HL-60 (cell line): ENCODE results near the gene PLAAT3.
"Not testable (repeated sequence)": the region's sequence is repeated elsewhere in the genome, so short reads cannot be mapped to it uniquely, and the experiment has no call there.

Experiments used
- DNase-seq, 2 experiments: peaks; one replicate each; pipeline ENCODE4 v3.0.0-alpha.2; 2010 to 2020; ENCODE audit warnings: low read depth in 1 of 2, low spot score in 1 of 2
- H3K27ac ChIP-seq: fragments of 250-450 bp; sonication (Bioruptor Pico); replicated peaks from 2 replicates; pipeline ENCODE4 v1.5.1; 2020; ENCODE audit warnings: mild to moderate bottlenecking, moderate library complexity
- H3K27me3 ChIP-seq: fragments of 250-450 bp; sonication (Bioruptor Pico); 2 replicates; pipeline ENCODE4 v1.5.1; 2021; ENCODE audit warnings: mild to moderate bottlenecking, moderate library complexity; ENCODE audit not compliant: insufficient read depth, poor library complexity, severe bottlenecking
- H3K4me3 ChIP-seq: replicated peaks from 2 replicates; pipeline ENCODE4 v1.5.1; 2011; ENCODE audit warnings: mild to moderate bottlenecking, control low read depth, low read length; ENCODE audit not compliant: insufficient read depth
- CTCF ChIP-seq: IDR thresholded peaks from one replicate; pipeline ENCODE4 v1.5.1; 2011; ENCODE audit warnings: low read length, control low read depth, inconsistent platforms; ENCODE audit not compliant: insufficient read depth
- GABPA ChIP-seq: IDR thresholded peaks from 2 replicates; pipeline ENCODE4 v1.6.1; 2012; ENCODE audit warnings: low read depth
- POLR2AphosphoS5 ChIP-seq: IDR thresholded peaks from 2 replicates; pipeline ENCODE4 v1.6.1; 2012; ENCODE audit warnings: low read depth
- REST ChIP-seq: IDR thresholded peaks from 2 replicates; pipeline ENCODE4 v1.6.1; 2012; ENCODE audit warnings: low read depth; ENCODE audit not compliant: insufficient replicate concordance
- SPI1 ChIP-seq: IDR thresholded peaks from 2 replicates; pipeline ENCODE4 v1.6.1; 2012; ENCODE audit warnings: low read depth, mild to moderate bottlenecking, borderline replicate concordance

The PLAAT3 gene

GRCh38 chr11:63608353-63609345 lies 5.6 kb downstream of the PLAAT3 start:
- DNase-seq = no peak
- H3K27me3 ChIP-seq = peaks cover 9% of the 10 kb centered on the region
- H3K4me3 ChIP-seq = no peak overlapping the region
- H3K27ac ChIP-seq = no peak overlapping the region
- no peak for TF ChIP-seq REST
- TF ChIP-seq CTCF = no peak
- no peak for TF ChIP-seq POLR2AphosphoS5
- no peak for TF ChIP-seq SPI1
- no peak for TF ChIP-seq GABPA

GRCh38 chr11:63603180-63603518 lies 11.1 kb downstream of the PLAAT3 start:
- Histone ChIP-seq H3K27me3 (no peaks in the 10 kb centered on the region), H3K4me3 (no peak overlapping the region), H3K27ac (no peak overlapping the region)
- DNase-seq = no peak
- TF ChIP-seq GABPA = no peak
- TF ChIP-seq POLR2AphosphoS5 = no peak
- TF ChIP-seq CTCF = no peak
- TF ChIP-seq REST = no peak
- TF ChIP-seq SPI1 = no peak

- not testable (repeated sequence) for H3K4me3 ChIP-seq, DNase-seq, H3K27me3 ChIP-seq, H3K27ac ChIP-seq
Observed at GRCh38 chr11:63602290-63603179, 11.7 kb downstream of the PLAAT3 start.
